ENCODE results near the gene LIMS1.
"Not testable (repeated sequence)": the region's sequence is repeated elsewhere in the genome, so short reads cannot be mapped to it uniquely, and the experiment has no call there.

Gene LIMS1

GRCh38 chr2:108626995-108627394, 92.7 kb downstream of the LIMS1 start:
- H3K9me3 Mint-ChIP-seq: no peaks in the 10 kb centered on the region
- no peaks in the 10 kb centered on the region for H3K27me3 Mint-ChIP-seq
- peaks cover 63% of the 10 kb centered on the region for H3K4me1 Mint-ChIP-seq
- H3K27ac Mint-ChIP-seq: no peak overlapping the region
- no peak overlapping the region for H3K4me3 Mint-ChIP-seq
- DNase-seq (no peak), ATAC-seq (peak; percentile 52)

DNA sequence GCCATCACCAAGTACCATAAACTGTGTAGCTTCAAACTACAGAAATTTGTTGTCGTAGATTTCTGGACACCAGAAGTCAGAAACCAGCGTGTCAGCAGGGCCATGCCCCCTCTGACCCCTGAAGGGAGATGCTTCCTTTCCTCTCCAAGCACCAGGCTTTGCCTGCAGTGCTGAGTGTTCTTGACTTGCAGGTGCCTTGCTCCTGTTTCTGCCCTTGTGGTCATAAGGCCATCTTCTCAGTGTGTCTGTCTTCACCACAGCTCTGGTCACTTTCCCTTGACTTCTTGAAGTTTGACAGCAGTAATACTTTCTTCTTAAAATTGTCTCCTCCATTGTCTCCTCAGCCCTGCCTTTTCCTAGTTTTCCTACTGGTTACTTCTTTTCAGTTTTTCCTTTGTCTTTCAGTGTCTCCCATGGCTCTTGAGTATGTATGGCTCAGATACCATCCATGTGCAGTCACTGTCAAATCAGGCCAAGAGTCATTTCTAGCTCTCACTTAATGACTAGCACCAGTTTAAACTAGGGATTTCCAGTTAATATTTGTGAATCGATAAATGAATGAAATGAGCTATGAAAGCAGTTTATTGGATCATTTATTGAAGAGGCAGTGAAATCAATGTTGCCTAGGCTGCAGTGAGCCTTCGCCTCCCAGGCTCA, 93.8 kb downstream of the LIMS1 start:
- H3K27me3 Mint-ChIP-seq: no peaks in the 10 kb centered on the region
- no peak for DNase-seq
- H3K4me3 Mint-ChIP-seq: no peak overlapping the region
- H3K9me3 Mint-ChIP-seq: no peaks in the 10 kb centered on the region
- H3K27ac Mint-ChIP-seq: no peak overlapping the region
- peaks cover 73% of the 10 kb centered on the region for H3K4me1 Mint-ChIP-seq
- no peak for ATAC-seq

DNA sequence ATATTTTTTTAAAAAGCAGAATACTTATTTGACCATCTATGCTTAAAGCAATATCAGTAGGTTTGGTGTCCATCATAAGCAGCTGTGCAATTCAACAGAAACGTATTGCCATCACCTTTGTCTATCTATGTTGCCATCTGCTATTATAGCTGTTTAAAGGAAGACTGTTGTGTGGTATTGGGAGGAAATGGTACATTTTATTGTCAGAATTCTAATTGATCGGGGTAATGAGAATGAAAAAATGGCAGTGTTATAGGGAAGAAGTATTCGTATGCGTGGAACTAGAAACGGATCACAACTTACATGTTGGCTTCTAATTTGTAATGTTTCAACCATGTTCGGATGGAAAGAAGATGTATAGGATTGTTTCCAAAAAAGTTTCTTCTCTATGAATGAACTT, 94.7 kb downstream of the LIMS1 start:
- Mint-ChIP-seq H3K4me1 (peaks cover 71% of the 10 kb centered on the region), H3K9me3 (no peaks in the 10 kb centered on the region), H3K27ac (peak overlapping the region in 1 of 2 donors; percentile 84), H3K4me3 (peak overlapping the region; percentile 43 to 51), H3K27me3 (no peaks in the 10 kb centered on the region)
- ATAC-seq (no peak), DNase-seq (no peak)

- H3K9me3 Mint-ChIP-seq: no peaks in the 10 kb centered on the region
- DNase-seq (no peak), ATAC-seq (peak; percentile 82)
- H3K4me3 Mint-ChIP-seq: peak overlapping the region; percentile 43 to 51
- peaks cover 70% of the 10 kb centered on the region for H3K4me1 Mint-ChIP-seq
- peak overlapping the region; percentile 72 to 84 for H3K27ac Mint-ChIP-seq
- H3K27me3 Mint-ChIP-seq: no peaks in the 10 kb centered on the region
These were observed 95.1 kb downstream of the LIMS1 start for GRCh38 chr2:108629417-108629816.

GRCh38 chr2:108630567-108631405, 96.5 kb downstream of the LIMS1 start:
- H3K9me3 Mint-ChIP-seq: no peaks in the 10 kb centered on the region
- no peak overlapping the region for H3K27ac Mint-ChIP-seq
- H3K4me1 Mint-ChIP-seq: peaks cover 66% of the 10 kb centered on the region
- no peaks in the 10 kb centered on the region for H3K27me3 Mint-ChIP-seq
- ATAC-seq (no peak), DNase-seq (no peak)
- H3K4me3 Mint-ChIP-seq: no peak overlapping the region

- DNase-seq (no peak), ATAC-seq (no peak)
- peaks cover 76% of the 10 kb centered on the region for H3K4me1 Mint-ChIP-seq
- H3K27ac Mint-ChIP-seq: no peak overlapping the region
- H3K4me3 Mint-ChIP-seq: no peak overlapping the region
- no peaks in the 10 kb centered on the region for H3K9me3 Mint-ChIP-seq
- H3K27me3 Mint-ChIP-seq: no peaks in the 10 kb centered on the region
These were observed 98.3 kb downstream of the LIMS1 start for GRCh38 chr2:108632332-108633160.

GRCh38 chr2:108633409-108633808, 99.1 kb downstream of the LIMS1 start:
- H3K27me3 Mint-ChIP-seq: no peaks in the 10 kb centered on the region
- H3K9me3 Mint-ChIP-seq: no peaks in the 10 kb centered on the region
- H3K27ac Mint-ChIP-seq: no peak overlapping the region
- ATAC-seq (no peak), DNase-seq (no peak)
- H3K4me3 Mint-ChIP-seq: no peak overlapping the region
- H3K4me1 Mint-ChIP-seq: peaks cover 69% of the 10 kb centered on the region

- DNase-seq: no peak
- no peaks in the 10 kb centered on the region for H3K27me3 Mint-ChIP-seq
- no peaks in the 10 kb centered on the region for H3K9me3 Mint-ChIP-seq
- no peak for ATAC-seq
- H3K27ac Mint-ChIP-seq: no peak overlapping the region
- peaks cover 65% of the 10 kb centered on the region for H3K4me1 Mint-ChIP-seq
- H3K4me3 Mint-ChIP-seq: no peak overlapping the region
These were observed 99.7 kb downstream of the LIMS1 start for GRCh38 chr2:108634011-108634410.

GRCh38 chr2:108634576-108635160, 100.4 kb downstream of the LIMS1 start:
- H3K4me3 Mint-ChIP-seq: no peak overlapping the region

DNA sequence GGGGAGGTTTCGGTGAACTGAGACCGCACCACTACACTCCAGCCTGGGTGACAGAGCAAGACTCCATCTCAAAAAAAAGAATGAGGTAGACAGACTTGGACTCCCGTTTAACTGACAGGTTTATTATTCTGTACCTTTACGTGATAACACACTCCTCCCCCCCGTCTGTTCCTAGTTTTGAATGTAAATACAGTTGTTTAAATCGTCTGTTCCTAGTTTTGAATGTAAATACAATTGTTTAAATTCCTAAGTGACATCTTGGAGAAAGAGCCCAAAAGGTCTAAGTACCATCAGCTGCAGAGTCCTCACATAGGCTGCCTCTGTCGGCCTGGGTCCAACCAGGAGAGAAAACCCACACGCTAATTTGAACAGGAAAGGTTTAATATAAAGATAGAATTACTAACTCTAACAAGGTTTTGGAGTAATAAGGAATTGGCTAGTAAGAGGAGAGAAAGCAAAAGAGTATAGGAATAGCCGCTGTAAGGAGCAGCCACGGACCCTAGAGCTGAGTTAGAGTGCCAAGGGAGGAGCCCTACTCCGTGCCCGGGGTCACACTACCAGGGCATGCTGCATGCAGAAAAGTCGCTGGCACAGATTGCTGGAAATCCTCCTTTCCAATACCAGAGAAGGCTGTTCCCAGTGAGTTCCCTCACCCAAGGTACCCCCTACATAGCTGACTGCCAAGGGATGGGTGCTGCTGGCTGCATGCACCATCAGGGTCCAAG, 101.5 kb downstream of the LIMS1 start:
- ATAC-seq (peak; percentile 41), DNase-seq (no peak)
- no peak overlapping the region for H3K4me3 Mint-ChIP-seq
- H3K27me3 Mint-ChIP-seq: no peaks in the 10 kb centered on the region
- H3K27ac Mint-ChIP-seq: no peak overlapping the region
- peaks cover 51% of the 10 kb centered on the region for H3K4me1 Mint-ChIP-seq
- H3K9me3 Mint-ChIP-seq: no peaks in the 10 kb centered on the region

More at GRCh38 chr2:108634576-108635160, 100.4 kb downstream of the LIMS1 start:
- DNase-seq: no peak
- peaks cover 58% of the 10 kb centered on the region for H3K4me1 Mint-ChIP-seq
- no peaks in the 10 kb centered on the region for H3K9me3 Mint-ChIP-seq
- ATAC-seq: no peak
- no peaks in the 10 kb centered on the region for H3K27me3 Mint-ChIP-seq
- H3K27ac Mint-ChIP-seq: peak overlapping the region in 1 of 2 donors; percentile 69

- Mint-ChIP-seq H3K27ac (no peak overlapping the region), H3K27me3 (no peaks in the 10 kb centered on the region), H3K9me3 (no peaks in the 10 kb centered on the region), H3K4me3 (no peak overlapping the region), H3K4me1 (peaks cover 49% of the 10 kb centered on the region)
- DNase-seq: no peak
- ATAC-seq: no peak
These were observed 103.0 kb downstream of the LIMS1 start for GRCh38 chr2:108637304-108637669.

DNA sequence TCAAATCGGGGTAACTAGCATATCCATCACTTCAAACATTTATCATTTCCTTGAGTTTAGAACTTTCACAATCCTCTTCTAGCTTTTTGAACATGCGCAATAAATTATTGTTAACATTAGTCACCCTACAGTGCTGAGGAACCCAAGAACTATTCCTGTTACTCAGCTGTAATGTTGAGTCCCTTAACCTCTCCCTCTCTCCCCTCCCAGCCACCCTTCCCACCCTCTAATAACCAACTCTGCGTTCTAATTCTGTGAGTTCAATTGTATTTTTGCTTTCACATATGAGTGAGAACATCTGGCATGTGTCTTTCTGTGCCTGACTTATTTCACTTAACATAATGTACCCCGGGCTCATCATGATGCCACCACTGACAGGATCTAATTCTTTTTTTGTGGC, 106.5 kb downstream of the LIMS1 start:
- Mint-ChIP-seq H3K27ac (no peak overlapping the region), H3K9me3 (no peaks in the 10 kb centered on the region), H3K27me3 (no peaks in the 10 kb centered on the region), H3K4me1 (peaks cover 32% of the 10 kb centered on the region), H3K4me3 (no peak overlapping the region)
- DNase-seq (no peak), ATAC-seq (no peak)

DNA sequence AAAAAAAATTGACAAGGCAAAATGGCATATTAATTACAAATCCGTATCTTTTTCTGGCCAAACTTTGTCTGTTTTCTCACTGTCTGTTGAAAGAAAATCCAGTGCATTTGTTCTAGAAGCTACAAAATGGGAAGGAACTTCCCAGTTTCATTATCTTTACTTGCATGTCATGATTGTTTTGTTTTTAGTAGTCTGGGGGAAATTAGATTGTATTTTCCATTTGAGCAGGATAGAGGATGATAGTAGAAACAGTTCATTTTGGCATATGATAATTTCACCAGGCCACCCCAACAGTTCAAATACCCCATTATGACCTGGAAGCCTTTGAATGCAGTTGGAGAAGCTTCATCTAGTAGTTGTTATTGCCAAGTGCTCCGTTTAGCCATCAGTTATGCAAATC, 107.5 kb downstream of the LIMS1 start:
- ATAC-seq (no peak), DNase-seq (no peak)
- Mint-ChIP-seq H3K27ac (peak overlapping the region in 1 of 2 donors; percentile 20), H3K27me3 (no peaks in the 10 kb centered on the region), H3K4me1 (peaks cover 22% of the 10 kb centered on the region), H3K9me3 (no peaks in the 10 kb centered on the region), H3K4me3 (no peak overlapping the region)

DNA sequence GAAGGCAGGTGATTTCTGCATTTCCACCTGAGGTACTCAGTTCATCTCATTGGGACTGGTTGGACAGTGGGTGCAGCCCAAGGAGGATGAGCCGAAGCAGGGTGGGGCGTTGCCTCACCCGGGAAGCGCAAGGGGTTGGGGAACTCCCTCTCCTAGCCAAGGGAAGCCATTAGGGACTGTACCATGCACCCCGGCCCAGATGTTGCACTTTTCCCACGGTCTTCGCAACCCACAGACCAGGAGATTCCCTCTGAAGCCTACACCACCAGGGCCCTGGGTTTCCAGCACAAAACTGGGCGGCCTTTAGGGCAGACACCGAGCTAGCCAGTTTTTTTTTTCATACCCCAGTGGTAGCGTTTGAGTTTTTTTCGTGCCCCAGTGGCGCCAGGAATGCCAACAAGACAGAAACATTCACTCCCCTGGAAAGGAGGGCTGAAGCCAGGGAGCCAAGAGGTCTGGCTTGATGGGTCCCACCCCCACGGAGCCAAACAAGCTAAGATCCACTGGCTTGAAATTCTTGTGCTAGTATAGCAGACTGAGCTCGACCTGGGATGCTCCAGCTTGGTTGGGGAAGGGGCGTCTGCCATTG, 109.1 kb downstream of the LIMS1 start:
- Mint-ChIP-seq H3K4me1 (peaks cover 15% of the 10 kb centered on the region), H3K27ac (no peak overlapping the region), H3K4me3 (no peak overlapping the region), H3K27me3 (no peaks in the 10 kb centered on the region), H3K9me3 (no peaks in the 10 kb centered on the region)
- DNase-seq (no peak), ATAC-seq (no peak)

- not testable (repeated sequence) for ATAC-seq, DNase-seq, H3K27ac Mint-ChIP-seq, H3K9me3 Mint-ChIP-seq, H3K27me3 Mint-ChIP-seq, H3K4me3 Mint-ChIP-seq
- peaks cover 15% of the 10 kb centered on the region for H3K4me1 Mint-ChIP-seq
These were observed 109.6 kb downstream of the LIMS1 start for GRCh38 chr2:108643862-108644261.

Measured in stimulated activated naive CD8-positive, alpha-beta T cell treated with anti-CD3 and anti-CD28 coated beads, Interleukin-15, amount 100 ng/mL, for 72 hours (primary cell).